HG03354 (cell line): ENCODE data around the gene MICU1.
"Not testable (repeated sequence)": the region's sequence is repeated elsewhere in the genome, so short reads cannot be mapped to it uniquely, and the experiment has no call there.

Experiments
- ATAC-seq: cut with Tn5 transposase; IDR thresholded peaks from one replicate; pipeline ENCODE4 v1.9.1; 2021; ENCODE audit warnings: mild to moderate bottlenecking; ENCODE audit not compliant: unreplicated experiment, poor library complexity, severe bottlenecking

The MICU1 gene, protein sequence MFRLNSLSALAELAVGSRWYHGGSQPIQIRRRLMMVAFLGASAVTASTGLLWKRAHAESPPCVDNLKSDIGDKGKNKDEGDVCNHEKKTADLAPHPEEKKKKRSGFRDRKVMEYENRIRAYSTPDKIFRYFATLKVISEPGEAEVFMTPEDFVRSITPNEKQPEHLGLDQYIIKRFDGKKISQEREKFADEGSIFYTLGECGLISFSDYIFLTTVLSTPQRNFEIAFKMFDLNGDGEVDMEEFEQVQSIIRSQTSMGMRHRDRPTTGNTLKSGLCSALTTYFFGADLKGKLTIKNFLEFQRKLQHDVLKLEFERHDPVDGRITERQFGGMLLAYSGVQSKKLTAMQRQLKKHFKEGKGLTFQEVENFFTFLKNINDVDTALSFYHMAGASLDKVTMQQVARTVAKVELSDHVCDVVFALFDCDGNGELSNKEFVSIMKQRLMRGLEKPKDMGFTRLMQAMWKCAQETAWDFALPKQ

DNA sequence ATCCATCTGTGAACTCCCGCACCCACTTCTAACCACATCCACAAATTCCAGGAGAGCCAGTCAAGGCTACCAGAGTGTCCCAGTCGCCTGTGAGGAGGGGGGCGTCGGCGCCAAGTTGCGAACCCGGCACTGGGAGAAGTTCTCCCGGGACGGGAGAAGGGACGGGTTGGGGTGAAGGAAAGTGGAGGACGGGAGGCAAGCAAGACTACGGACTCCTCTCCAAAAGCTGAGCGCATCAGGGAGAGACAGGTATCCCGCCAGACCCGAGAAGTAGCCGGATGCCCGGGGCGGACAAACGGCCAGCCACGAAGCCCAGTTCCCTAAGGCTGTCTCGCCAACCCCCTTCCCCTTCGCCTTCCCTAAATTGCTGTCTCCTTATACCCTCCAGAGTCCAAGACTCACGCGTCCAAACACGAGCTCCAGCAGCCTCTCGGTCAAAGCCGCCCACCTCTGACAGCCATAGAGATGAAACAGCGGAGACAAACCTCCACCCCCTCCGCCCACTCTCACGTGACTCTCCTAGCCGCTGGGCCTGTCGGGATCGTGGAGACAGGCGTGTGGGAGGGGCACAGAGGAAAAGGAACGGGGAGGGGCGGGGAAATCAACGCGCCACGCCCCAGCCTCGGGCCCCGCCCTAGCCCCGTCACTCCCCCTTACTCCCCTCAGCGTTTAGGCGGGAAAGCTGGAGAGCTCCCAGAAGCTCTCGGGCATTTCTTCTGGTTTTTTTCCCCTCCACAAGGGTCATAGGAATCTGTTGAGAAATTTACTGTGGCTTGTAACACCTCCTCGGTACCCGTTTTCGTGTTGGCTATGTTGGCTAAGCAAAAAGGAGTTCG lies at the start of gene MICU1:
MICU1 (minus strand) TSS at position 472 of the 836 bp plus-strand sequence. CDS start 59,286 bp downstream, outside the sequence.
- peak; percentile 99 for ATAC-seq

DNA sequence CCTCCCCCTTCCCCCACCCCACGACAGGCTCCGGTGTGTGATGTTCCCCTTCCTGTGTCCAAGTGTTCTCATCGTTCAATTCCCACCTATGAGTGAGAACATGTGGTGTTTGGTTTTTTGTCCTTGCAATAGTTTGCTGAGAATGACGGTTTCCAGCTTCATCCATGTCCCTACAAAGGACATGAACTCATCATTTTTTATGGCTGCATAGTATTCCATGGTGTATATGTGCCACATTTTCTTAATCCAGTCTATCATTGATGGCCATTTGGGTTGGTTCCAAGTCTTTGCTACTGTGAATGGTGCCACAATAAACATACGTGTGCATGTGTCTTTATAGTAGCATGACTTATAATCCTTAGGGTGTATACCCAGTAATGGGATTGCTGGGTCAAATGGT lies 48.3 kb upstream of the MICU1 start:
- not testable (repeated sequence) for ATAC-seq

DNA sequence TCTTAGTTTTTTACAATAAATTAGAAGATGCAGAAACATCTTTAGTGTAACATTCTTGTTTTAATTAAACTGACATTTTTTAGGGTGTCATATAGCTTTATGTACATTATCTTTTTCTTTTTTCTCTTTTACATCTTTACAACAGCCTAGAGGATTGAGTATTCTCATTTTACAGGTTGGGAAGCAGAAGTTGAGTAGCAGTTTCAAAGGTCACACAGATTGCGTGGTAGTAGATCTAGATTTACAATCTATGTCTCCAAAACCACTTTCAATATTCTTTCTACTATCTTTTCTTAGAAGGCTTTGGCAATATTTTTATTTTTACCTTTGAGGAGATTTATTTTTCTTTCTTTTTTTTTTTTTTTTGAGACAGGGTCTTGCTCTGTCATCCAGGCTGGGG lies 47.4 kb upstream of the MICU1 start:
- ATAC-seq: no peak

DNA sequence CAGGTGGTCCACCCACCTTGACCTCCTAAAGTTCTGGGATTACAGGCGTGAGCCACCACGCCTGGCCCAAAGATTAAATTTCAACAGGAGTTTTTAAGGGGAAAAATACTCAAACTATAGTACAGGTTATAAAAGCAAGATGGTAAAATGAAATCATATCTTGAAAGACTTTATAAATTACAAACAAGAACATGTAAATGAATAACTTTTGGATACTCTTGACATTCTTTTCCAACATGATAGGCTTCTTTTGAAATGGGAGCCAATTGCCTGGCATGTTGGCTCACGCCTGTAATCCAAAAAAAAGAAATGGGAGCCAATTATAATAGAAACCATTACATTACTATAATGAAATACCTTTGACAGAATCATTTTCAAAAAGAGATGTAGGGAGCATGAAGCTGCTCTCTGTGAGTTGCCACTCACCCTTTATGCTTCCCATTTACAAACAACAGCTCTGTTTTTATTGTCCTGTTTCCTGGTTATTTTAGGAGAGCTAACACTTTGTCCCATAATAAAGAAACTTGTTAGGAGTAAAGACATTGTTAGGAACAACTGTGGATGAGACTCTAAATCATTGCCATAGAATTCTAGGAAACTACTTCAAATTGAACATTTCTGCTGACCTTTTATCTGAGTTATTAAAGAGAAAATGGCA lies 41.5 kb upstream of the MICU1 start:
- no peak for ATAC-seq

DNA sequence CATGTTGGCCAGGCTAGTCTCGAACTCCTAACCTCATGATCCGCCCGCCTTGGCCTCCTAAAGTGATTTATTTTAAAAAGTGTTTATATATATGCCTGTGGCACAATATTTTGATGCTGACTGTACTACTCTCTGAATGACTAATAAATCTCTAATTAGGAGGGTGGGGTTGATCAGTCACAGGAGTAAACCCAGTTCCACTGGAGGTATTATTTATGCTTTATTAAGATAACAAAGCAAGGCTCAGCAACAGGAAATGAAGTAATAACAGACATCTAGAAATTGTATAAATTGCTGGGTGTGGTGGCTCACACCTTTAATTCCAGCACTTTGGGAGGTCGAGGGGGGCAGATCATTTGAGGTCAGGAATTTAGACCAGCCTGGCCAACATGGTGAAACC lies 40.0 kb upstream of the MICU1 start:
- ATAC-seq: no peak

DNA sequence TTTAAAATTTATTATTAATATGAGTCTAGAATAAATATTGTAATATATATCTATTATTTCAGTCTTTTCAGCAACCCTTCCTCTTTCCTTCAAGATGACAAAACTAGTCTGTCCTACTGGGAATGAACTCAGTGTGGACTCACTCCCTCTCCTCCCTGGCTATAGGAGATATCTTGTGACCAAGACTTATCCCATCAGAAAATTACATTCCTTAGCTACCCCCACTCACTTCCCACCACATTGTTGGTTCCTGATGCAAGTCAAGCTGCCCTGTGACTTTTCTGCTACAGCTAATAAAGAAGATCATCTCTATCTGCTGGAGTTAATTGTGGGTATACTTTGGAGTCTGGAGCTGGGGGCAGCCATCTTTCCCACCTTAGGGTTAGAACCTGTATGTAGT lies 38.1 kb upstream of the MICU1 start:
- no peak for ATAC-seq

DNA sequence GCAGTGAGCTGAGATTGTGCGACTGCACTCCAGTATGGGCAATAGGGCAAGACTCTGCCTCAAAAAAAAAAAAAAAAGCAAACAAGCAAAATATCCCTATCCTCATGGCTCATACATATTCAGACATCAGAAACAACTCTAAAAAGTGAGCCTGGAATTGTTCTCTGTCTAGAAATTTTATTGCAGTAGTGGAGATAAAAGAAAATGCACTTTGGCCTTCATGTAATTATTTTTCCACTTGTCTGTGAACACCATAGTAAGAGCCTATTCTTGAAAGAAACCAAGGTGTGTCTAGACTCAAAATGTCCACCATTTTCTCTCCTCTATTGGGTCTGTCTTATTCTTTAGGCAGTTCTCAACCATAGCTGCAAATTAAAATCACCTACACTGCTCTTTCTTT lies 35.6 kb upstream of the MICU1 start:
- ATAC-seq: no peak

DNA sequence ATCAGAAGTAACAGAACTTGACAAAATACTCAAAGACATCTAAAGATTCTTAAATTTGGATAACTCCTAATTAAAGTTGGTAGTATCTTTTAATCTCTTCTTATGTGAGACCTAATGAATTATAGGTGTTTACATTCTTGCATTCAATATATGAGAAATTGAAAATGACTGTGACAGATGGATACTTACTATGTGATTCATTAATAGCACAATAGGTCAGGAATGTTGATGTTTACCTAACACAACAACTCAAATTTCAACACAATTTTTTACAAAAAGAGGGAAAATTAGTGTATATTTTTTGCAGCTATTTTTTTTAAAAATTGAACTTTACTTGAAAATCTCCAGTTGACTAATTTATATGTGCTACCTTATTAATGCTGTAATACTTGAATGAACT lies 34.3 kb upstream of the MICU1 start:
- ATAC-seq: no peak

DNA sequence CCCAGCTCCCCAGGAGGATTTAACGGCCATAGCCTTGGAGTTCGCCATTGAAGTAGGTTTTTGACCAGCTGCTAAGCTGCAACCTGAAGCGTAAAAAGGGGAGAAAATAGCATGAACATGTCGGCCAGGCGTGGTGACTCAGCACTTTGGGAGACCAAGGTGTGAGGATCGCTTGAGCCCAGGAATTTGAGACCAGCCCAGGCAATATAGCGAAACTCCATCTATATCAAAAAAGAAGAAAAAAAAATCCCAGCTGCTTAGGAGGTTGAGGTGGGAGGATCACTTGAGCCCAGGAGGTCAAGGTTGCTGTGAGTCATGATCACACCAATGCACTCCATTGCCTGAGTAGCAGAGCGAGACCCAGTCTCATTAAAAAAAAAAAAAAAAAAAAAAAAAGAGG lies 33.8 kb upstream of the MICU1 start:
- ATAC-seq: no peak

DNA sequence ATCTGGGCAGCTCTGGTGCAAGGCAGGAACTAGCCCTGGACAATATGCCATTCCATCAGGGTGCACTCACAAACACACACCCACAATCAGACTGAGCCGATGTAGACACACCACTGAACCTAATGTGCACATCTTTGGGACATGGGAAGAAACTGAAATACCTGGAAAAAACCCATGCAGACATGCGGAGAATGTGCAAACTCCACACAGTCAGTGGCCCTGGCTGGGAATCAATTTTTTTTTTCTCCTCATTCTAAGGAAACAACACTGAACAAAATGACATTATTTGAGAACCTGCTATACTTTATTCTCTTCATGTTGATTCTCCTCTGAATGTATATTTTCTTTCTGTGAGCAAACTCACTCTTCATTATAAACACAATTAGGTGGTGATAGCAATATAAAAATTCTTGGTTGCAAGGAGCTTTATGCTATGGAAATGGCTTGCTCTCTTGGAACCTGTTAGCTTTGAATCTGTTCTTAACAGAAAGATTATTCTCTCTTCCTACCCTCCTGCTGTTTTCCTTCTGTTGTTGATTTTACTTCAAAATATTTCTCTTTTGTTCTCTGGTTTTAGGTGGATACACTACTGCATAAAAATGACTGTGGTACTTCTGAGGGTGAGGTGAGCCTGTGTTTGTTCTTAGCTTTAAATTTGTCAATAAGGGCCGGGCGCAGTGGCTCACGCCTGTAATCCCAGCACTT lies 33.0 kb upstream of the MICU1 start:
- ATAC-seq: no peak

DNA sequence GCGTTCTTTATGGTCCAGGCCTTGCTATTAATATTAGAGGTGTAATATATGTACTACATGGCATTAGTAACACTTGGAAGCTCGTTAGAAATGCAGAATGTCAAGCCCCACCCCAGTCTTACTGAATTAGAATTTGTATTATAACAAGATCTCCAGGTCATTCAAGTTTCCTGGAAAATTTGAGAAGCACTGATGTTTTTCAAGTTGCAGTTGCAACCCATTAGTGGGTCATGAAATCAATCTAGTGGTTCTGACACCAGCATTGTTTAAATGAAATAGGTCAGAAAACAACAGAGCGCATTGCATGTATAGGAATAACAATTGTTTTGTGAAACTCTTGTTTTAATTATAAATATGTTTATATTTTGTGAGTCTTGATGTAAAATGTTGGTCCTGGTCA lies 28.8 kb upstream of the MICU1 start:
- ATAC-seq: no peak

DNA sequence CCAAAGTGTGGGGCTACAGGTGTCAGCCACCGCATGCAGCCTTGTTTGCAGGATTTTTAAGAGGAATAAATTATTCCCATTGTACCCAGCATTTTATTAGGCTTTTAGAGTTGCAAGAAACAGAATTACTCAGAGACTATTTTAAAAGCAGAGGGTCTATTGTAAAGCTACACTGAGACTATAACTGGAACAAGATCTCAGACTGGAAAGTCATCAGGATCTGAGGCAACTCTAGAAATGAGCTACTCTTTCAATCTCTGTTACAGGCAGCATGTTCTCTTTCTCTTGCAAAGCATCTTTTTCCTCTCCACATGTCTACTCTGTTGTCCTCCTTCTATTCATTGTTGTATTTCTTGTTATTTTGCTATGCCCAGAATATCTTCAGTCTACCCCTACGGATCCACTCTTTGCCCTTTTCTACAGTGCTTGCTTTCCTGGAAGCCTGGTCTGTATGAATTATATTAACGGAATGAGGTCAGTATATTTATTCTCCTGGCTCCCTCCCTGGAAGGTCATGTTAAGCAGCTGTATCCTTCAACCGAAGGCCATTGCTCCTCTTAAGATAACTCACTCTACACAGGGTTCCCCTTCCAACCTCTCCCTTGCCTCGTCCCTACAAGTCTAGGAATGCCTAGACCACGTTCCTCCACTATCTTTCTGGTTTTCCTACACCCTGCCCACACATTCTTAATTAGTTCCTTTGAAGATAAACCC lies 27.7 kb upstream of the MICU1 start:
- ATAC-seq: no peak

DNA sequence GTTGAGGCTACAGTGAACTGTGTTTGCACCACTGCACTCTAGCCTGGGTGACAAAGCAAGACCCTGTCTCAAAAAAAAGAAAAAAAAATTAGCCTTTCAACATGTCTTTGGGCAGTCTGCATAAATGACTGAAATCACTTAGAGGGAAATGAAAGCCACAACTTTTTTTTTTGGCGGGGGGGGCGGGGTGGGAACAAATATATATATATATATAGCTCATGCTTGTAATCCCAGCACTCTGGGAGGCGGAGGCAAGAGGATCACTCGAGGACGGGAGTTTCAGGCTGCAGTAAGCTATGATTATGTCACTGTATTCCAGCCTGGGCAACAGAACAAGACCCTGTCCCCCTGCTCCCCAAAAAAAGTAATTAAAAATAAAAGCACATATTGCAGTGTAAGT lies 23.4 kb upstream of the MICU1 start:
- ATAC-seq: no peak

DNA sequence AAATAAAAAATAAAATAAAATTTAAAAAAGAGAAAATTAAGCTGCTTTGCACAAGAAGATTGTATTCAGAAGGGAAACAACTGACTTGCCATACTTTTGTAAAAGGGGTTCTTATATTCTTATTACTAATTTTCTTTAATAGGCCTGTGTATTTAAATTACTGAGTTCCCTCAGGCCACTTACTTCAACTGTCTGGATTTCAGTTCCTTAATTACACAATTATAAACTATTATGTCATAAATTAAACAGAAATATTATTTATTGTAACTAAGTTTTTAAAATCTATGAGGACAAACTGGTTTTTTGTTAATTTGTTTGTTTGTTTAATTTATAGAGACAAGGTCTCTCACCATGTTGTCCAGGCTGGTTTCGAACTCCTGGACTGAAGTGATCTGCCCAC lies 22.4 kb upstream of the MICU1 start:
- no peak for ATAC-seq

DNA sequence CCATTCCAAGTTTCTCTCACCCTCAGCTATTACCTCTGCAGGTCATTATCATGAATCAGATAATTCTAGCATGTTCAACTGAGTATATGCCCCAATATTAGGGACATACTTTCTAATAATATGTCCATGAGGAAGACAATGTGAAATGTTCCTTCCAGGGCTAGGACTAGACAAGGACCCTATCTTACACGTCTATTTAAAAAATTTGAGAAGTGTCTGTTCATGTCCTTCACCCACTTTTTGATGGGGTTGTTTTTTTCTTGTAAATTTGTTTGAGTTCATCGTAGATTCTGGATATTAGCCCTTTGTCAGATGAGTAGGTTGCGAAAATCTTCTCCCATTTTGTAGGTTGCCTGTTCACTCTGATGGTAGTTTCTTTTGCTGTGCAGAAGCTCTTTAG lies 21.1 kb upstream of the MICU1 start:
- ATAC-seq: not testable (repeated sequence)

DNA sequence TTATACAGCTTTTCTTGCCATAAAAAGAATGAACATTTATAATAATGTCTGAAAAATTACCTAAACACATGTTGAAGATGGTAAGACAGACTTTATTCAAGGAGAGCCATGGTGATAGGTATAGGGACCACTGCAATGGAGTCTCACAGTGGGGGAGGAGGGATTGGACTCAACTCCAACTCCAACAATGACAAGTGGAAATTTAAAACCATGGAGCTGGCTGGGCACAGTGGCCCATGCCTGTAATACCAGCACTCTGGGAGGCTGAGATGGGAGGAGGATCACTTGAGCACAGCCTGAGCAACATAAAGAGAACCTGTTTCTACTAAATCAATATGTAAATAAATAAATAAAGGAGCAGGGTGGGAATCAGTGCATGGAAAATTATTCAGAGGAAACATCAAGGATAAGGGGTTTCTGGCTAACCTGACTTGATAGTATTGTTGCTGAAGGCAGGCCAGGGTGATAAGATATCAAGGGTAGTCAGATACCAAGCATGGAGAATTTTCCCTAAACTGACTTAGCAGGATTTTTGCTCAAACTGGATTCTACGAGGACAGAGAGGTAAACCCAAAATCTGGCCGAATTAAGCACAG lies 19.5 kb upstream of the MICU1 start:
- ATAC-seq: no peak

DNA sequence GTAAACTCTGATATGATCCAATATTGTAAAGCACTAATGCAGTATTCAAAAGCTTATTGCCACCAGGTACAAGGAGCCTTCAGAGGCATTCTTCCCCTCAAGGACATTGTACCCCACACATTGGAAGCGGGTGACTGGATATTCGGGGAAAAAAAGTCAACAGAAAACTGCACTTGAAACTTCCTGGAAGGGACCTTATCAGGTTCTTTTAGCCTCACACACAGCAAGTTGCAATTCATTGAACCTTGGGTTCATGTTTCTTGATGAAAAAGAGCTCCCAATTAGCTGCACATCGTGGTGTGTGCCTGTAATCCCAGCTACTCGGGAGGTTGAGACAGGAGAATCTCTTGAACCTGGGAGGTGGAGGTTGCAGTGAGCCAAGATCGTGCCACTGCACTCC lies 16.4 kb upstream of the MICU1 start:
- ATAC-seq: no peak

DNA sequence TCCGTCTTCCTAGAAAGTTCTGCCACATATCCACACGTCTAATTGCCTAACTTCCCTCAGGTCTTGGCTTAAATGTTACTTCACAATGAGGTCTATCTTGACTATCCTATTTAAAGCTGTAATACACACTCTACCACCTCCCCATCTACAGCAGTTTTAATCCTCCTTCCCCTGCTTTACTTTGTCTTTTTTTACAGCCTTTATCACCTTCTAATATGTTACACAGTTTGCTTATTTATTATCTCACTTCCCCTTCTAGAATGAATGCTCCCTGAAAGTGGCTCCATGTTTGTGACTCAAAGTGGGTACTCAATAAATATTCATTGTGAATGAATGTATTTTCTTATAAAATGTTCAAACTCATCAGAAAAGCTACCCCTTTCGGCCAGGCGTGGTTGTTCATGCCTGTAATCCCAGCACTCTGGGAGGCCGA lies 13.6 kb upstream of the MICU1 start:
- ATAC-seq: no peak
